Lung (tissue), 12 donors: ENCODE results near the gene ASMT. TPM values are rescaled to one million over a fixed set of nuclear protein-coding genes. Genes with fewer than 3 reads are reported as not detected.

Experiments
- ATAC-seq: fragments of 200-7000 bp; cut with Tn5 transposase; one replicate; pipeline ENCODE4 v1.9.1; 2020; ENCODE audit warnings: moderate number of reproducible peaks; ENCODE audit not compliant: insufficient read depth, low FRiP score
- DNase-seq, 3 donors: peaks; one replicate each; pipeline ENCODE4 v3.0.0-alpha.2; 2013 to 2017
- H3K27ac ChIP-seq, 2 donors: one replicate each; pipeline ENCODE4 v1.5.1; 2013; ENCODE audit warnings: mild to moderate bottlenecking in 2 of 2, moderate library complexity in 2 of 2, control low read depth in 1 of 2, inconsistent platforms in 1 of 2, low read depth in 1 of 2, low read length in 1 of 2
- H3K27me3 ChIP-seq, 3 donors: one replicate each; pipeline ENCODE4 v1.5.1; 2013; ENCODE audit warnings: low read length in 2 of 3; ENCODE audit not compliant: control insufficient read depth in 3 of 3, insufficient read depth in 3 of 3
- H3K36me3 ChIP-seq, 4 donors: one replicate each; pipeline ENCODE4 v1.5.1; 2013; ENCODE audit warnings: low read length in 4 of 4, mild to moderate bottlenecking in 1 of 4, moderate library complexity in 1 of 4; ENCODE audit not compliant: control insufficient read depth in 4 of 4, insufficient read depth in 4 of 4
- H3K4me1 ChIP-seq, 5 donors: one replicate each; pipeline ENCODE4 v1.5.1; 2013; ENCODE audit warnings: low read length in 5 of 5, mild to moderate bottlenecking in 2 of 5, moderate library complexity in 1 of 5; ENCODE audit not compliant: control insufficient read depth in 5 of 5, insufficient read depth in 5 of 5
- H3K4me3 ChIP-seq: one replicate; pipeline ENCODE4 v1.5.1; 2013; ENCODE audit warnings: mild to moderate bottlenecking, control low read depth, moderate library complexity
- H3K9ac ChIP-seq, 2 donors: one replicate each; pipeline ENCODE4 v1.5.1; 2013; ENCODE audit warnings: low read length in 2 of 2, control low read depth in 1 of 2; ENCODE audit not compliant: insufficient read depth in 1 of 2
- H3K9me3 ChIP-seq, 4 donors: one replicate each; pipeline ENCODE4 v1.5.1; 2013; ENCODE audit warnings: low read length in 3 of 4, mild to moderate bottlenecking in 1 of 4, moderate library complexity in 1 of 4; ENCODE audit not compliant: control insufficient read depth in 4 of 4, insufficient read depth in 3 of 4
- WGBS, 2 donors: extraction: QIAGEN DNeasy Blood & Tissue Kit; methylation state at CpG; one replicate each; pipeline ENCODE4 v1.1.7; 2013; 5-methylcytosine and 5-hydroxymethylcytosine counted together
- polyA plus RNA-seq, 2 donors: library from polyadenylated mRNA; stranded (reverse); fragments of 200-250 nt; gene quantifications; one replicate each; pipeline ENCODE4 v1.2.1, GENCODE V29; 2013
- total RNA-seq, 2 donors: library from RNA; depleted of rRNA in 1 of 2; stranded (reverse); fragments of >200 nt in 1 of 2; gene quantifications; one replicate each; pipeline ENCODE4 v1.2.1, GENCODE V29; 2014 to 2021
- TF ChIP-seq, protein P1 (sequence below): IDR thresholded peaks from 2 replicates; pipeline ENCODE4 v1.5.1; 2012; ENCODE audit warnings: mild to moderate bottlenecking; ENCODE audit errors: control extremely low read depth, extremely low read depth
- donor health status: control.
- donor health status: control.
- donor health status: Bipolar disorder and iron deficiency.
- donor health status: healthy.
- donor health status: DM: yes; HTN: yes; CAD: no.

ASMT gene
- total and polyA plus RNA-seq, 4 donors = 0.09 to 0.63 (median 0.31) TPM

DNA sequence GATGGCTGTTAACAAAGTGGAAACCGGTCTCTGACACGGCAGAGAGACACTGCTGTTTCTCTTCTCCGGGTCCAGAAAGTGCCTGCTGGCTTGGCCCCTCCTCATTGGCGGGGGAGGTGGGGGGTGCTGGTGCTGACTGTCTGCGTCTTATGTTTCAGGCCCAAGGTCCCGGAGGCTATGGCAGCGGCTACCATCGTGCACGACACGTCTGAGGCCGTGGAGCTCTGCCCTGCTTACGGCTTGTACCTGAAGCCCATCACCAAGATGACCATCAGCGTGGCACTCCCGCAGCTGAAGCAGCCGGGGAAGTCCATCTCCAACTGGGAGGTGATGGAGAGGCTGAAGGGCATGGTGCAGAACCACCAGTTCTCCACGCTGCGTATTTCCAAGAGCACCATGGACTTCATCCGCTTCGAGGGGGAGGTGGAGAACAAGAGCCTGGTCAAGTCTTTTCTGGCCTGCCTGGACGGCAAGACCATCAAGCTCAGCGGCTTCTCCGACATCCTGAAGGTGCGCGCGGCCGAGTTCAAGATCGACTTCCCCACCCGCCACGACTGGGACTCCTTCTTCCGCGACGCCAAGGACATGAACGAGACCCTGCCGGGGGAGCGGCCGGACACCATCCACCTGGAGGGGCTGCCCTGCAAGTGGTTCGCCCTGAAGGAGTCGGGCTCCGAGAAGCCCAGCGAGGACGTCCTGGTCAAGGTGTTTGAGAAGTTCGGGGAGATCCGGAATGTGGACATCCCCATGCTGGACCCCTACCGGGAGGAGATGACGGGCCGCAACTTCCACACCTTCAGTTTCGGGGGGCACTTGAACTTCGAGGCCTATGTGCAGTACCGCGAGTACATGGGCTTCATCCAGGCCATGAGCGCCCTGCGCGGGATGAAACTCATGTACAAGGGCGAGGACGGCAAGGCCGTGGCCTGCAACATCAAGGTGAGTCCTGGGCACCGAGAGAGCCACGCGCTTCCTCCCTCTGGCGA is 21.3 kb upstream of the ASMT start:
- ATAC-seq (no peak), DNase-seq (no peak)
- Histone ChIP-seq H3K27ac (no peak overlapping the region), H3K4me1 (peaks cover 0 to 10% (median 5%) of the 10 kb centered on the region in 5 donors), H3K36me3 (peaks cover 7 to 48% (median 33%) of the 10 kb centered on the region in 4 donors), H3K9ac (no peak overlapping the region), H3K9me3 (no peaks in the 10 kb centered on the region), H3K27me3 (no peaks in the 10 kb centered on the region), H3K4me3 (no peak overlapping the region)
- WGBS, 2 donors = 91 to 92% methylated on average over 60 of the region's 60 CpGs
- TF ChIP-seq, protein P1, sequence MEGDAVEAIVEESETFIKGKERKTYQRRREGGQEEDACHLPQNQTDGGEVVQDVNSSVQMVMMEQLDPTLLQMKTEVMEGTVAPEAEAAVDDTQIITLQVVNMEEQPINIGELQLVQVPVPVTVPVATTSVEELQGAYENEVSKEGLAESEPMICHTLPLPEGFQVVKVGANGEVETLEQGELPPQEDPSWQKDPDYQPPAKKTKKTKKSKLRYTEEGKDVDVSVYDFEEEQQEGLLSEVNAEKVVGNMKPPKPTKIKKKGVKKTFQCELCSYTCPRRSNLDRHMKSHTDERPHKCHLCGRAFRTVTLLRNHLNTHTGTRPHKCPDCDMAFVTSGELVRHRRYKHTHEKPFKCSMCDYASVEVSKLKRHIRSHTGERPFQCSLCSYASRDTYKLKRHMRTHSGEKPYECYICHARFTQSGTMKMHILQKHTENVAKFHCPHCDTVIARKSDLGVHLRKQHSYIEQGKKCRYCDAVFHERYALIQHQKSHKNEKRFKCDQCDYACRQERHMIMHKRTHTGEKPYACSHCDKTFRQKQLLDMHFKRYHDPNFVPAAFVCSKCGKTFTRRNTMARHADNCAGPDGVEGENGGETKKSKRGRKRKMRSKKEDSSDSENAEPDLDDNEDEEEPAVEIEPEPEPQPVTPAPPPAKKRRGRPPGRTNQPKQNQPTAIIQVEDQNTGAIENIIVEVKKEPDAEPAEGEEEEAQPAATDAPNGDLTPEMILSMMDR = no peak

DNA sequence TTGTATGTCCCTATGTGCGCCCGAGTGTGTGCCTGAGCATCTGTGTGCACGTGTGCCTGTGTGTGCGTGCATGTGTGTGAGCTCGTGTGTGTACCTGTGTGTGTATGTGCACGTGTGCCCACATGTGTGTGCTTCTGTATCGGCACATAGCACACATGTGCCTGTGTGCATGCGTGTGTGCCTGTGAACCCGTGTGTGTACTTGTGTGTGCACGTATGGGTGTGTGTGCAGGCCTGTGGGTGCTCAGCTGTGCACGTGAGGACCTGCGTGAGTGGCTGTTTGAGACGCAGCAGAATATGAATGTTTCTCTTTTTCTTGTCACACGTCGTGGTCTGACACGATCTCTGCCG is 19.2 kb upstream of the ASMT start:
- ATAC-seq (no peak), DNase-seq (no peak)
- Histone ChIP-seq H3K36me3 (peaks cover 23 to 69% (median 44%) of the 10 kb centered on the region in 4 donors), H3K9ac (no peak overlapping the region), H3K4me3 (no peak overlapping the region), H3K27ac (no peak overlapping the region), H3K27me3 (no peaks in the 10 kb centered on the region), H3K4me1 (peaks cover 0 to 10% (median 5%) of the 10 kb centered on the region in 5 donors), H3K9me3 (peaks cover 0 to under 1% (median 0%) of the 10 kb centered on the region in 4 donors)
- WGBS, 2 donors = 95% methylated on average over 17 of the region's 17 CpGs
- TF ChIP-seq, protein P1 = no peak

DNA sequence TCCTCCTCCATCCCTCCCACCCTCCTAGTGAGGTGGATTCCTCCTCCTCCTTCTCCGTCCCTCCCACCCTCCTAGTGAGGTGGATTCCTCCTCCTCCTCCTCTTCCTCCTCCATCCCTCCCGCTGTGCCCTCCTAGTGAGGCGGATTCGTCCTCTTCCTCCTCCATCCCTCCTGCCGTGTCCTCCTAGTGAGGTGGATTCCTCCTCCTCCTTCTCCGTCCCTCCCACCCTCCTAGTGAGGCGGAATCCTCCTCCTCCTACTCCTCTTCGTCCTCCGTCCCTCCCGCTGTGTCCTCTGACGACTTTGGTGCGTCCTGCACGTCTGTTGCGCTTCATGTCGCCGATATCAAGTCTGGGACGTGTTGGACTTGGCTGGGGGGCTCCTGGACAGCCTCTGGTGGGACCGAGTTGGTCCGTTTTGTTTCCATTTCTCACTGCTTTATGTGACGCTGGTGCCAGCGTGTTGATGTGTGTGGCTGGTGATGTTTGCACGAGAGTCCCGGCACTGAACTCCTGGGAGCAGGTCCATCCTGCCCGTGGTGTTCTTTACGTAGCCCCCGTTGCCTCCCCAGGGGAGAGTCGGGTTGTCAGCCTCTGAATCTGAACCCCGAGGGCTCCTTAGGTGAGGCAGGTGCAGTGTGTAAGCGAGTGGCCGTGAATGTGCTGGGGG is 18.0 kb upstream of the ASMT start:
- Histone ChIP-seq H3K27ac (no peak overlapping the region), H3K9me3 (peaks cover 0 to 9% (median 0%) of the 10 kb centered on the region in 4 donors), H3K36me3 (peaks cover 34 to 80% (median 53%) of the 10 kb centered on the region in 4 donors), H3K27me3 (no peaks in the 10 kb centered on the region), H3K9ac (no peak overlapping the region), H3K4me1 (peaks cover 0 to 10% (median 5%) of the 10 kb centered on the region in 5 donors), H3K4me3 (no peak overlapping the region)
- DNase-seq (no peak), ATAC-seq (no peak)
- 88 to 91% methylated on average over 26 to 30 of the region's 30 CpGs for WGBS, 2 donors
- TF ChIP-seq, protein P1 = no peak
